GM13976 (cell line): ENCODE measurements around the gene MT1HL1.

Experiments
- DNase-seq: peaks from one replicate; pipeline ENCODE4 v3.0.0; 2012; ENCODE audit warnings: low spot score
- CTCF ChIP-seq: IDR thresholded peaks from 2 replicates; pipeline ENCODE4 v1.5.1; 2012; ENCODE audit warnings: borderline replicate concordance, mild to moderate bottlenecking; ENCODE audit not compliant: insufficient read depth; ENCODE audit errors: extremely low read depth, missing control alignments, control extremely low read depth
- in situ Hi-C: fragments of 300-500 bp; cut with MboI; formaldehyde crosslinking; loops from one replicate; pipeline ENCODE4 v1.12.0; 2022; ENCODE audit warnings: low sequenced_read_pairs, mixed read lengths, inconsistent platforms; ENCODE audit not compliant: unreplicated experiment

MT1HL1 gene

DNA sequence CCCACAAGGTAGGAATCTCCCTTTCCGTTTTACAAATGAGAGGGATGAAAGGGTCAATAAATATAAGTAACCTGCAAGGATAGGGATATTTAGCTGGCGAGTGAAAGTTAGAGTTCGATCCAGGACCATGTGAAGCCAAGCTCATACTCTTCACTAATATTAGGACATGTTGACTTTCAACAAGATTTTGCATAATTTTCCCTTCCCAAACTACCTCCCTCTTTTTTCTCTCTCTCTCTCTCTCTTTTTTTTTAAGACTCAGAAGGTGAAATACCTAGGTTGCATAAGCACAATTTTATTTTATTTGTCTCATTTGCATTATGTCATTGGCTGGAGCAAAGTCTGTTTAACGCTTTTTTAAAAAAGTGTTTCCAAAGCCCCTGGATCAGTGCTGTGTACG, 8.1 kb upstream of the MT1HL1 start:
- no peak for DNase-seq
- no peak for TF ChIP-seq CTCF
- in situ Hi-C loops: no loop called here

DNA sequence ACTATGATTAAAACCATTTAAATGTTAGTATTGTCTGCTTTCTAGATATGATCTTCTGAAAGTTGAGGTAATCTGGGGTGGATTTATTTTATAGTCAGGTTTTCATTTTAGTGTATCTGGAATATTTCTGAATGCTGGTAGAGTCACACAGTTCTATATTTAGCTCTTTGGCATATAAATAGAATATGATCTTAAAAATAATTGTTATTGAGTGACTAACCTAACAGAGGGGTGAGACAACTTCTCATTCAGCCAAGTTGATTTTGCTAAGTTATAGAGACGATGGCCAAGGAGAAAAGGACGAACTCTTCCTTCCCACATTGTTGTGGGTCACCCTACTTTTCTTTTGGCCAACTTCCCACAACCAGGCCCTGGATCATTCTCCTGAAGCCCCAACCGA, 7.2 kb upstream of the MT1HL1 start:
- no peak for DNase-seq
- TF ChIP-seq CTCF: no peak
- in situ Hi-C loops: no loop called here

- no peak for TF ChIP-seq CTCF
- in situ Hi-C loops: no loop called here
- DNase-seq: no peak
Measured at GRCh38 chr1:237009611-237010010, 5.4 kb upstream of the MT1HL1 start.

DNA sequence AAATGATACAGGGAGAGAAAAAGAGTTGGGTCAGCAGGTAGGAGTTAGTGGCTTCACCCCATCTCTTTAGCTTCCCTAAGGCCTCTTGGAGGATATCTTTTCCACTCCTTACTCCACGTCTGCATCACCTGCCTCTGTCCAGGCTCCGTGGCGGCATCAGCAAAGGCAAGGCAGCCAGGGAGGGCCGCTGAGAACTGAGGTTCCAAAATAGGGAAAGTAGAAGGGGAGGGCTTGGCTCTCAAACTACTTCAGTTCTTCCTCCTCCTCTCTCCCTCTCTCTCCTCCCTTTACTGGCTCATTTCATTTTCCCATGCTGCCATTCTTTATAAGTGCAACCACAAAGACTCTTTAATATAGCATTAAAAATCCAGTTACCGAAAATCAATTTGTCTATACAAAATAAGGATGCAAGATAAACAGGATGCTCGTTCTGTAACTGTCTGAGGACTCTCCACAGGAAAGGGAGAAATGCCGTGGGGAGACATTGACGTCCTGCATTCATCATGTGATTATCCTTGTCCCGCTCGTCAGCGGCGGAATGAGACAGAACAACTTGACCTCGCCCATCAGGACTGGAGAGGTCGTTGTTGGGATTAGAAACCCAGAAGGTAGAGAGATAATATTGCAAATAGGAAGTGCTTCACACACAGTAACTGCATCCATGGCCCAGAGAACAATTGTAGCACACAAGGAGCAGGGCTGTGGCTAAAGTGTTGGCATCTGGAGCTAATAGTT, 3.1 kb upstream of the MT1HL1 start:
- in situ Hi-C loops: no loop called here
- TF ChIP-seq CTCF: no peak
- no peak for DNase-seq

DNA sequence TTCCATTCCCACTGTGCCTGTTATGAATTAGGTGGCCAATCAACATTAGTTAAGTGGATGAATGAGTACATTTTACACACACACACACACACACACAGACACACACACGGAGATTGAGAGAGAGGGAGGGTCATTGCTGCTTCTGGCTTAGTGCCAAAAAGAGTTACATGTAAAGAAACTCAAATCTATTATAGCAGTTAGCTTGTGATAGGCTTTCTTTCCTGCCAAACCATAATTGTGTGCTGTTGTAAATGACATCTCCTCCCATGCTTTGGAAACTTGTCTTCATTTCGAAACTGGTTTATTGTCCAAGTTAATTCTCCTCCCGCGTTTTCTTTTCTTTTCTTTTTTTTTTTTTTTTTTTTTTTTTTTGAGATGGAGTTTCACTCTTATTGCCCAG, 1.4 kb upstream of the MT1HL1 start:
- in situ Hi-C loops: no loop called here

GRCh38 chr1:237003516-237003915, 725 bp downstream of the MT1HL1 start:
- in situ Hi-C loops: no loop called here
- DNase-seq: no peak
- no peak for TF ChIP-seq CTCF

More for the DNA sequence above, 1.4 kb upstream of the MT1HL1 start:
- DNase-seq: no peak
- no peak for TF ChIP-seq CTCF
